H9 (cell line): ENCODE results near the gene KLHL2. TPM values are rescaled to one million over a fixed set of nuclear protein-coding genes. Genes with fewer than 3 reads are reported as not detected.

Experiments
- DNase-seq: peaks from one replicate; pipeline ENCODE4 v3.0.0-alpha.2; 2017
- H2AFZ ChIP-seq: one replicate; pipeline ENCODE4 v1.6.1; 2013; ENCODE audit warnings: mild to moderate bottlenecking, low read length, control low read depth, moderate library complexity
- H2AK5ac ChIP-seq: 2 replicates; pipeline ENCODE4 v1.6.1; 2013; ENCODE audit warnings: low read length, control low read depth, mixed read lengths; ENCODE audit not compliant: insufficient read length
- H2BK120ac ChIP-seq: one replicate; pipeline ENCODE4 v1.6.1; 2013; ENCODE audit warnings: low read depth, mild to moderate bottlenecking, low read length, control low read depth, inconsistent platforms; ENCODE audit not compliant: poor library complexity, severe bottlenecking
- H2BK12ac ChIP-seq: 2 replicates; pipeline ENCODE4 v1.6.1; 2013; ENCODE audit warnings: low read length, control low read depth, mixed read lengths, low read depth; ENCODE audit not compliant: insufficient read length
- H2BK15ac ChIP-seq: 2 replicates; pipeline ENCODE4 v1.6.1; 2013; ENCODE audit warnings: low read depth, low read length, control low read depth
- H2BK20ac ChIP-seq: one replicate; pipeline ENCODE4 v1.6.1; 2013; ENCODE audit warnings: low read depth, mild to moderate bottlenecking, low read length, control low read depth, inconsistent platforms; ENCODE audit not compliant: poor library complexity, severe bottlenecking
- H2BK5ac ChIP-seq: 2 replicates; pipeline ENCODE4 v1.6.1; 2013; ENCODE audit warnings: low read length, control low read depth, mixed read lengths; ENCODE audit not compliant: insufficient read length
- H3K14ac ChIP-seq: 2 replicates; pipeline ENCODE4 v1.6.1; 2013; ENCODE audit warnings: low read length, control low read depth; ENCODE audit not compliant: insufficient read depth
- H3K18ac ChIP-seq: 2 replicates; pipeline ENCODE4 v1.6.1; 2013; ENCODE audit warnings: low read depth, mild to moderate bottlenecking, mixed read lengths, low read length, control low read depth; ENCODE audit not compliant: insufficient read length
- H3K23ac ChIP-seq: 2 replicates; pipeline ENCODE4 v1.6.1; 2013; ENCODE audit warnings: low read length, control low read depth, mixed read lengths, low read depth; ENCODE audit not compliant: insufficient read length
- H3K23me2 ChIP-seq: 2 replicates; pipeline ENCODE4 v1.6.1; 2013; ENCODE audit warnings: low read depth, mild to moderate bottlenecking, mixed read lengths, low read length, control low read depth; ENCODE audit not compliant: insufficient read length, poor library complexity, severe bottlenecking
- H3K27ac ChIP-seq: 2 replicates; pipeline ENCODE4 v1.5.1; 2013; ENCODE audit warnings: low read length, control low read depth, mixed read lengths, low read depth; ENCODE audit not compliant: insufficient read length
- H3K27me3 ChIP-seq: 2 replicates; pipeline ENCODE4 v1.6.1; 2013; ENCODE audit warnings: low read length, control low read depth, inconsistent platforms; ENCODE audit not compliant: insufficient read depth
- H3K4ac ChIP-seq: 2 replicates; pipeline ENCODE4 v1.6.1; 2013; ENCODE audit warnings: low read depth, mild to moderate bottlenecking, control low read depth, inconsistent platforms, low read length, moderate library complexity
- H3K4me1 ChIP-seq: 2 replicates; pipeline ENCODE4 v1.6.1; 2013; ENCODE audit warnings: low read length, control low read depth, inconsistent platforms; ENCODE audit not compliant: insufficient read depth
- H3K4me2 ChIP-seq: 2 replicates; pipeline ENCODE4 v1.6.1; 2013; ENCODE audit warnings: low read length, control low read depth, mixed read lengths; ENCODE audit not compliant: insufficient read length, insufficient read depth
- H3K56ac ChIP-seq: 2 replicates; pipeline ENCODE4 v1.6.1; 2013; ENCODE audit warnings: low read depth, mild to moderate bottlenecking, mixed read lengths, low read length, control low read depth; ENCODE audit not compliant: insufficient read length
- H3K79me1 ChIP-seq: 2 replicates; pipeline ENCODE4 v1.6.1; 2013; ENCODE audit warnings: low read depth, mild to moderate bottlenecking, moderate library complexity, low read length, control low read depth, inconsistent platforms; ENCODE audit not compliant: insufficient read depth, poor library complexity, severe bottlenecking
- H3K79me2 ChIP-seq: 2 replicates; pipeline ENCODE4 v1.6.1; 2013; ENCODE audit warnings: low read length, control low read depth, inconsistent platforms; ENCODE audit not compliant: insufficient read depth
- H3K9ac ChIP-seq: 2 replicates; pipeline ENCODE4 v1.6.1; 2013; ENCODE audit warnings: low read length, control low read depth, mixed read lengths; ENCODE audit not compliant: insufficient read length; ENCODE audit errors: extremely low read depth
- H3K9me3 ChIP-seq: one replicate; pipeline ENCODE4 v1.6.1; 2013; ENCODE audit warnings: low read depth, low read length, inconsistent platforms; ENCODE audit not compliant: control insufficient read depth
- H3T11ph ChIP-seq: one replicate; pipeline ENCODE4 v1.6.1; 2013; ENCODE audit warnings: mild to moderate bottlenecking, low read length, control low read depth, inconsistent platforms
- H4K20me1 ChIP-seq: one replicate; pipeline ENCODE4 v1.6.1; 2013; ENCODE audit not compliant: control insufficient read depth, insufficient read length, insufficient read depth
- H4K5ac ChIP-seq: 2 replicates; pipeline ENCODE4 v1.6.1; 2013; ENCODE audit warnings: low read depth, mild to moderate bottlenecking, mixed read lengths, low read length, control low read depth; ENCODE audit not compliant: insufficient read length
- H4K8ac ChIP-seq: replicated peaks from 2 replicates; pipeline ENCODE4 v1.6.1; 2013; ENCODE audit warnings: low read length, control low read depth, mixed read lengths, low read depth; ENCODE audit not compliant: insufficient read length
- H4K91ac ChIP-seq: 2 replicates; pipeline ENCODE4 v1.6.1; 2013; ENCODE audit warnings: low read depth, mild to moderate bottlenecking, moderate library complexity, mixed read lengths, low read length, control low read depth; ENCODE audit not compliant: insufficient read length
- H3K27ac Mint-ChIP-seq, 3 experiments: 2 replicates in 2 of 3; 3 replicates in 1 of 3; pipeline ENCODE4 v1.8.0; 2020 to 2021; ENCODE audit warnings: mixed read lengths in 3 of 3, mild to moderate bottlenecking in 1 of 3, moderate library complexity in 1 of 3
- H3K27me3 Mint-ChIP-seq: 2 replicates; pipeline ENCODE4 v1.8.0; 2021; ENCODE audit warnings: low read depth, mild to moderate bottlenecking, moderate library complexity, mixed read lengths
- H3K36me3 Mint-ChIP-seq, 3 experiments: 2 replicates in 2 of 3; 3 replicates in 1 of 3; pipeline ENCODE4 v1.8.0; 2020 to 2021; ENCODE audit warnings: low read depth in 3 of 3, mixed read lengths in 3 of 3; ENCODE audit not compliant: insufficient read depth in 1 of 3
- H3K4me1 Mint-ChIP-seq, 2 experiments: 2 replicates each; pipeline ENCODE4 v1.8.0; 2020; ENCODE audit warnings: mixed read lengths in 2 of 2
- H3K4me3 Mint-ChIP-seq, 2 experiments: 2 replicates in 1 of 2; 3 replicates in 1 of 2; pipeline ENCODE4 v1.8.0; 2020 to 2021; ENCODE audit warnings: mild to moderate bottlenecking in 2 of 2, mixed read lengths in 2 of 2, moderate library complexity in 1 of 2
- H3K9me3 Mint-ChIP-seq, 2 experiments: 2 replicates in 1 of 2; 3 replicates in 1 of 2; pipeline ENCODE4 v1.8.0; 2020; ENCODE audit warnings: mild to moderate bottlenecking in 2 of 2, mixed read lengths in 2 of 2, moderate library complexity in 1 of 2
- WGBS: extraction: QIAGEN DNeasy Blood & Tissue Kit; methylation state at CpG from one replicate; pipeline ENCODE4 v1.1.7; 2013; ENCODE audit warnings: missing lambda C conversion rate, low lambda C conversion rate, mixed read lengths; ENCODE audit not compliant: insufficient read length; ENCODE audit errors: extremely low coverage; 5-methylcytosine and 5-hydroxymethylcytosine counted together
- total RNA-seq: library from RNA; stranded (reverse); gene quantifications from 2 replicates; pipeline ENCODE4 v1.2.1, GENCODE V29; 2021
- TF ChIP-seq, protein P1 (sequence below): fragments of 200-600 bp; sonication (generic); conservative IDR thresholded peaks from 3 replicates; pipeline ENCODE4 v1.8.0; 2021; ENCODE audit warnings: antibody characterized with exemption, mild to moderate bottlenecking

KLHL2 gene
- total RNA-seq, 1 experiment from 2014 or later, result 14.3 TPM

GRCh38 chr4:165360985-165361670 lies 153.8 kb downstream of the KLHL2 start:
- H2BK5ac ChIP-seq, result no peak overlapping the region
- Mint-ChIP-seq H3K36me3 (no peaks in the 10 kb centered on the region), H3K4me1 (peaks cover 0 to 3% of the 10 kb centered on the region in 2 experiments; a peak in 1 of 4 replicates), H3K9me3 (no peaks in the 10 kb centered on the region), H3K4me3 (no peak overlapping the region), H3K27me3 (no peaks in the 10 kb centered on the region; the same call in 1 of the 2 replicates), H3K27ac (no peak overlapping the region; a peak in 1 of 7 replicates)
- no peaks in the 10 kb centered on the region for H3K79me2 ChIP-seq
- no peak overlapping the region for H2AFZ ChIP-seq
- no peak overlapping the region for H2BK12ac ChIP-seq
- no peak overlapping the region for H2BK15ac ChIP-seq
- H2BK120ac ChIP-seq, result no peak overlapping the region
- no peak overlapping the region for H3K27ac ChIP-seq
- no peak overlapping the region for H3K23ac ChIP-seq
- DNase-seq, result no peak
- no peak overlapping the region for H3K18ac ChIP-seq
- no CpG with 5 or more reads among the region's 7 CpGs for WGBS
- H2AK5ac ChIP-seq, result no peak overlapping the region
- no peak overlapping the region for H3K4me2 ChIP-seq
- H3K9ac ChIP-seq, result no peak overlapping the region
- no peak overlapping the region for H4K8ac ChIP-seq
- H4K20me1 ChIP-seq, result no peaks in the 10 kb centered on the region
- no peaks in the 10 kb centered on the region for H3K79me1 ChIP-seq
- H3K14ac ChIP-seq, result no peak overlapping the region
- H4K91ac ChIP-seq, result no peak overlapping the region
- H3T11ph ChIP-seq, result no peak overlapping the region
- no peak overlapping the region for H3K56ac ChIP-seq
- TF ChIP-seq, protein P1, sequence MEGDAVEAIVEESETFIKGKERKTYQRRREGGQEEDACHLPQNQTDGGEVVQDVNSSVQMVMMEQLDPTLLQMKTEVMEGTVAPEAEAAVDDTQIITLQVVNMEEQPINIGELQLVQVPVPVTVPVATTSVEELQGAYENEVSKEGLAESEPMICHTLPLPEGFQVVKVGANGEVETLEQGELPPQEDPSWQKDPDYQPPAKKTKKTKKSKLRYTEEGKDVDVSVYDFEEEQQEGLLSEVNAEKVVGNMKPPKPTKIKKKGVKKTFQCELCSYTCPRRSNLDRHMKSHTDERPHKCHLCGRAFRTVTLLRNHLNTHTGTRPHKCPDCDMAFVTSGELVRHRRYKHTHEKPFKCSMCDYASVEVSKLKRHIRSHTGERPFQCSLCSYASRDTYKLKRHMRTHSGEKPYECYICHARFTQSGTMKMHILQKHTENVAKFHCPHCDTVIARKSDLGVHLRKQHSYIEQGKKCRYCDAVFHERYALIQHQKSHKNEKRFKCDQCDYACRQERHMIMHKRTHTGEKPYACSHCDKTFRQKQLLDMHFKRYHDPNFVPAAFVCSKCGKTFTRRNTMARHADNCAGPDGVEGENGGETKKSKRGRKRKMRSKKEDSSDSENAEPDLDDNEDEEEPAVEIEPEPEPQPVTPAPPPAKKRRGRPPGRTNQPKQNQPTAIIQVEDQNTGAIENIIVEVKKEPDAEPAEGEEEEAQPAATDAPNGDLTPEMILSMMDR, result no peak
- H3K4me1 ChIP-seq, result peaks cover 5% of the 10 kb centered on the region
- no peaks in the 10 kb centered on the region for H3K9me3 ChIP-seq
- no peaks in the 10 kb centered on the region for H3K23me2 ChIP-seq
- H3K27me3 ChIP-seq, result no peaks in the 10 kb centered on the region
- H3K4ac ChIP-seq, result no peak overlapping the region
- H4K5ac ChIP-seq, result no peak overlapping the region
- no peak overlapping the region for H2BK20ac ChIP-seq
